CD4-positive, alpha-beta T cell treated with Interleukin-17A for 4 hours (primary cell): ENCODE measurements around the gene RUBCN.
"Not testable (repeated sequence)": the region's sequence is repeated elsewhere in the genome, so short reads cannot be mapped to it uniquely, and the experiment has no call there.

Source experiments
- DNase-seq: peaks from one replicate; pipeline ENCODE4 v3.0.0-alpha.2; 2020; ENCODE audit warnings: mixed read lengths

Gene RUBCN

GRCh38 chr3:197733042-197733441 is 3.7 kb downstream of the RUBCN start:
- DNase-seq, result no peak

- DNase-seq, result not testable (repeated sequence)
Measured at GRCh38 chr3:197731483-197731882, 5.2 kb downstream of the RUBCN start.

- DNase-seq, result not testable (repeated sequence)
Measured at GRCh38 chr3:197730770-197731169, 5.9 kb downstream of the RUBCN start.

- no peak for DNase-seq
Measured at GRCh38 chr3:197730200-197730599, 6.5 kb downstream of the RUBCN start.

- no peak for DNase-seq
Measured at GRCh38 chr3:197728487-197728886, 8.2 kb downstream of the RUBCN start.

GRCh38 chr3:197727878-197728277 is 8.8 kb downstream of the RUBCN start:
- not testable (repeated sequence) for DNase-seq

GRCh38 chr3:197722734-197723133 is 14.0 kb downstream of the RUBCN start:
- DNase-seq, result no peak

GRCh38 chr3:197720694-197721093 is 16.0 kb downstream of the RUBCN start:
- no peak for DNase-seq

GRCh38 chr3:197718891-197719290 is 17.8 kb downstream of the RUBCN start:
- DNase-seq, result no peak

- no peak for DNase-seq
Measured at GRCh38 chr3:197714251-197714650, 22.5 kb downstream of the RUBCN start.

- DNase-seq, result no peak
Measured at GRCh38 chr3:197713477-197713822, 23.3 kb downstream of the RUBCN start.

- DNase-seq, result peak; percentile 89
Measured at GRCh38 chr3:197711973-197712707, 24.6 kb downstream of the RUBCN start.

GRCh38 chr3:197710965-197711364 is 25.7 kb downstream of the RUBCN start:
- DNase-seq, result not testable (repeated sequence)

- no peak for DNase-seq
Measured at GRCh38 chr3:197709135-197709534, 27.6 kb downstream of the RUBCN start.

GRCh38 chr3:197706658-197707057 is 30.0 kb downstream of the RUBCN start:
- no peak for DNase-seq

- DNase-seq, result no peak
Measured at GRCh38 chr3:197701841-197702240, 34.9 kb downstream of the RUBCN start.

GRCh38 chr3:197700095-197700494 is 36.6 kb downstream of the RUBCN start:
- DNase-seq, result no peak

GRCh38 chr3:197697355-197697754 is 39.3 kb downstream of the RUBCN start:
- no peak for DNase-seq

- no peak for DNase-seq
Measured at GRCh38 chr3:197694251-197694650, 42.5 kb downstream of the RUBCN start.

GRCh38 chr3:197692641-197693040 is 44.1 kb downstream of the RUBCN start:
- no peak for DNase-seq

- DNase-seq, result no peak
Measured at GRCh38 chr3:197690754-197691153, 46.0 kb downstream of the RUBCN start.

GRCh38 chr3:197687570-197687969 is 49.1 kb downstream of the RUBCN start:
- no peak for DNase-seq

GRCh38 chr3:197686899-197687298 is 49.8 kb downstream of the RUBCN start:
- DNase-seq, result no peak

GRCh38 chr3:197685546-197685945 is 51.2 kb downstream of the RUBCN start:
- no peak for DNase-seq

- no peak for DNase-seq
Measured at GRCh38 chr3:197683191-197683590, 53.5 kb downstream of the RUBCN start.
